GM21423 (cell line): ENCODE results near the gene RNASEH1.
"Not testable (repeated sequence)": the region's sequence is repeated elsewhere in the genome, so short reads cannot be mapped to it uniquely, and the experiment has no call there.

Source experiments
- ATAC-seq: cut with Tn5 transposase; IDR thresholded peaks from one replicate; pipeline ENCODE4 v1.9.1; 2021; ENCODE audit warnings: mild to moderate bottlenecking, moderate library complexity; ENCODE audit not compliant: unreplicated experiment

RNASEH1 gene

DNA sequence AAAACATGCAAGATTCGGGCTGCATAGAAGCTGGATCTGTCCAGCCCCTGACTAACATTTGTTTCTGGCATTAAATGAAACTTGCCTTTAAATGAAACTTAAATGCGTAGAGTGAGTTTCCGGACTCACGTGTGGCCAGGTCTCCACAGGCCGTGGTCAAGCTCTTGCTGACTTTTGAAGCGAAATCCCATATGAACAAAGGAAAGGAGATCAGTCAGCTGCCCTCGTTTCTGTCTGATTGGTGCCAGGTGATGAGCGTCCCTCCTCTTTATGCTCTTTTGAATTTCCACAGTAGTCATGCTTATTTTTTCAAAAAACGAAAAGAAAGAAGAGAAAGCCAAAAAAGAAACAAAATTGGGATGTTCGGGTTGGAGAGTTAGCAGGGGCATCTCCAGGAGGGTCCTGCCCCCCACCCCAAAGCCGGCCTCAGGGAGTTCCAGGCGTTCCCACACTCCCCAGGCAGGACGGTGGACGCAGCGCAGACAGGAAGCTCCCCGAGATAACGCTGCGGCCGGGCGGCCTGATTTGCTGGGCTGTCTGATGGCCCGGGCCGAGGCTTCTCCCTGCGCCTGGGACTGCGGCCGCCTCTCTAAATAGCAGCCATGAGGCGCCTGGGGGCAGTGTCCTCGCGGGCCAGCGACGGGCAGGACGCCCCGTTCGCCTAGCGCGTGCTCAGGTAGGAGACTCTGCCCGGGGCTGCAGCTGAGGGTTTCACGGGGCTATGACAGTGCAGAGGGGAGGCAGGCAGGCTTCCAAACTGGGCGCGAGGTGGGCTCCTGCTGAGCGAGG, 36.6 kb upstream of the RNASEH1 start, which contains the start of gene COLEC11:
COLEC11 (plus strand) TSS at position 620 of the 789 bp plus-strand sequence. CDS start 9,229 bp downstream, outside the sequence.
- ATAC-seq: no peak

DNA sequence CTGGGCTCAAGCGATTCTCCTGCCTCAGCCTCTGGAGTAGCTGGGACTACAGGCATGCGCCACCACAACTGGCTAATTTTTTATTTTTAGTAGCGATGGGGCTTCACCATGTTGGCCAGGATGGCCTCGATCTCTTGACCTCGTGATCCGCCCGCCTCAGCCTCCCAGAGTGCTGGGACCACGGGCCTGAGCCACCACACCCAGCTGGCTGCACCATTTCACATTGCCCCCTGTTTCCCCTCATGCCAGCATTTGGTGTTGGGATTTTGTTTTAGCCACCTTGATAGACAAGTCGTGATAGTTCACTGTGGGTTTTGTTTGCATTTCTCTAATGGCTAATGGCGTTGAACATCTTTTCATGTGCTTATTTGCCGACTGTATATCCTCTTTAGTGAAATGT, 31.0 kb upstream of the RNASEH1 start:
- ATAC-seq: no peak

DNA sequence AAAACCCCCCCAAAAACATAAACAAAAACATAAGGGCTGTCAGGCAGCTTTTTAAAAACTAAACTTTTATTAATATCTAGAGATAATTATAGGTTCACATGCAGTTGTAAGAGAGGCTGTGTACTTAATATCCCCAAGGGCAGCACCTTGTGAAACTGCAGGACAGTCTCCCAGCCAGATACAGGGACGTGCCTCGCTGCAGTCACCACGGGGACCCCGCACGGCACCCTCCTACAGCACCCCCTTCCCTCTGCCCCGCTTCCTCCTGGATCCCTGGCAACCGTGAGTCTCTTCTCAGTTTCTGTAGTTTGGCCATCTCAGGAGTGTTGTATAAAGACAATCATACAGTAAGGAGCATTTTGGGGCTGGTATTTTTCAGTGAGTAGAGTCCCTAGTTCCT, 30.0 kb upstream of the RNASEH1 start:
- ATAC-seq: no peak

DNA sequence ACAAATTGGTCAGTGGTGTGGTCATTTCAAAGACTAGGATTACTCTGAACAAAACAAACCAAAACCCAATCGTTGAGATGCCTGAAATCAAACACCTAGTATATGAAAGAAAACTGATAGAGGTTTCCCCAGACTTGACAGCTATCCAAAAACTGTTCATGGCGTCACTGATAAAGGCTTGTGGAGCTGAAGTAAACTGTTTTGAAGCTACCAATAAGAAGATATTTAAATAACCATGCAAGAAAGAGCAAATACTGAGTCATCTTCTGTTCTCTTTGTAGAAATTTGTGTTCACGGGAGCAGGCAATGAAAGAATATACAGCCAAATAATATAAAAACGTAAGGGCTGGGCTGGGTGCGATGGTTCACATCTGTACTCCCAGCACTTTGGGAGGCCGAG, 29.3 kb upstream of the RNASEH1 start:
- ATAC-seq: no peak

DNA sequence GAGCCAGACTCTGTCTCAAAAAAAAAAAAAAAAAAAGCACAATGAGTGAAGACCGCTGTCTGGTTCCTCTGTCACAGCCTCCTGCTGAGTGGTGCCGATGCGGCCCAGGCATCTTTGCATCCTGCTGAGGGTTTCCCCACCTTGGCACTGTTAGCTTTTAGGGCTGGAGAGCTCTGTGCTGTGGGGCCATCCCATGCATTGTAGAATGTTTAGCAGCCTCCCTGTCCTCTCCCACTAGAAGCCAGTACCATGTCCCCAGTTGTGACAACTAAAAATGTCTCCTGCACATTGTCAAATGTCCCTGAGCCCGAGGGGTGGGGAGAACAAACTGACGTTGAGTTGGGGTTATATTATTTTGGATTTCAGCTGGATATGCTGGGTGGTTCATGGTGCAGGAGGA, 28.9 kb upstream of the RNASEH1 start:
- ATAC-seq: no peak

DNA sequence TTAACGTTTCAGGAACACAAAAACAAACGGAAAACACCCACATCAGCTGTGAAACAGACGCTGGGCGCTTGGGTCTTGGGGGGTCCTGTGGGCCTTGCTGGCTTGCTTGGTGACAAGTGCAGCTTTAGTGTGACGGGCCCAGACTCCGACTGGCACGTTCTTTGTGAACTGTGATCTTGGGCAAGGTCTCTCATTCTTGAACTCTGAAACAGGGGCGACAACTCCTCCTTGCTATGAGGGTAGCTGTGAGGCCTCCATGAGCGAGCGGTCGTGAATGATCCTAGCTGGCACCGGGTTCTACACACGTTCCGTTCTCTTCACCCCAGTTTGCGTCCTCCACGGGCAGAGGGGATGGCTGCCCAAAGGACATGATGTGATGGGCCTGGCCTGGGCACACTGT, 28.1 kb upstream of the RNASEH1 start:
- ATAC-seq: no peak

DNA sequence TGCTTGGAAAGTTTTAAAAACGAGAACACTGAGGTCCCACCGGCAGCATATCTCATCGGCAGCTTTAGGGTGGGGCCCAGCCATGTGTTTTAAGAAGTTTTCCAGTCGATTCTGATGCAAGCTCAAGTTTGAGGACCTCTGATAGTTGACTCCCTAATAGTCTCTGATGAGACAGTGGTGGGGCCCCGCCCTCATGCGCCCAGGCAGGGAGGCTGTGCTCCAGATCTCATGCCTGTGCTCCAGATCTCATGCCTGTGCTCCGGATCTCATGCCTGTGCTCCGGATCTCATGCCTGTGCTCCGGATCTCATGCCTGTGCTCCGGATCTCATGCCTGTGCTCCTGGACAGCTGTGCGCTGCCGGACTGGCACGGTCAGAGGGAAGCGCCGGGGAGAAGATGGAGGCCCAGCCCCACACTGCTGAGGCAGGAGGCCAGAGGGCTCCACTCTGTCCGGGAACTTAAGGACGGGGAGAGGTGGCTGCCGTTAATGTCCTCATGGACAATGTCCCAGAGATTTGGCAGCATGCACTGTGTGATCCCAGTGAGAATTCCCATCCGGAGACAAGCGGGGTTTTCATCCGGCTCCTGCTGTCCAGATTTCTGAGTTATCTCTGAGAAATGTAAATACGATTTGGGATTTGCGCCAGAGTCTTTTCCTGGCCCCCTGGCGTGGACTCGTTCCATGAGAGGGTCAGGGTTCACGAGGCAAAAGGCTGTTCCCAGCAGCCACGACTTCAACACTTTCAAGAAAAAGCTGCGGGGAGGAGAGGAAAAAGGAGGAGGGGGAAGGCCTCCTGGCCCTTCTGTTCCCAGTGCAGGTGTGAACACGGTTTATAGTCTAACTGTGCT, 27.4 kb upstream of the RNASEH1 start:
- ATAC-seq: no peak

DNA sequence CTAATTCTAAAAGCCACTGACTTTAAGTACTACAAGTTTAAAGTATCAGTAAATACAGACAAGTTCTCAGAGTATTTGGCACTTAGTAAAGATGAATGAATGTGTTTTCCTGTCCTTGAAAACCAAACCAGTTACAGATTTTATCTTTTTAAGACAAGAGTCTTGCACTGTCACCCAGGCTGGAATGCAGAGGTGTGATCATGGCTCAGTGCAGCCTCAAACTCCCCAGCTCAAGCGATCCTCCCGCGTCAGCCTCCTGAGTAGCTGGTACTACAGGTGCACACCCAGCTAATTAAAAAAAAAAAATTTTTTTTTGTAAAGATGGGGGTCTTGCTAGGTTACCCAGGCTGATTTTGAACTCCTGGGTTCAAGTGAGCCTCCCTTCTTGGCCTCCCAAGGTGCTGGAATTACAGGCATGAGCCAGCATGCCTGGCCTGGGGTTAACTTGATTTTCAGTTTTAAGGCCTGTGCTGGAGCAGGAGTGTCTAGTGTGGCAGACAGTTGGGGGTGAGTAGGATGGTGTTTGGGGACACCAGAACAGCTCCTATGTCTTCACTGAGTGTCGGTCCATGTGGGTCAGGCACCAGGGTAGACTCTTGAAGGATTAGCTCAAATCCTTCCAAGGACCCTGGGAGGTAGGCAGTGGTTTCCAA, 26.6 kb upstream of the RNASEH1 start:
- ATAC-seq: no peak

DNA sequence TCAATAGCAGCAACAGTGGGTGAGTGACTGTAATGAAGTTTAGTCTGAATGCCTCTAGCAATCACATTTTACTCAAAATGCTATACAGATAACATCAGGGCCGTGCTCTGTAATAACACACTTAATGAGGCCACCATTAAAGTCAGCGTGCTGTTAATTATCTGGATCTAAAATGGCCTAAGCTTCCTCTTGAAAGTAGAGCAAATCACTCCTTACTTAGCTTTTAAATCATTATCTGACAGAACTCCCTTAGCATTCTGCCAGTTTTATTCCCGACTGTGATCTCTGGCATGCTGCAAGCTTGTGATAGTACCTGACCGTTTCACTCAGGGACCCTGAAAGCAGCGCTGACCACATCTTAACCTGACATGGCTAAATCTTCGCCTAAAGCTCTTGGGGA, 25.9 kb upstream of the RNASEH1 start:
- ATAC-seq: no peak

DNA sequence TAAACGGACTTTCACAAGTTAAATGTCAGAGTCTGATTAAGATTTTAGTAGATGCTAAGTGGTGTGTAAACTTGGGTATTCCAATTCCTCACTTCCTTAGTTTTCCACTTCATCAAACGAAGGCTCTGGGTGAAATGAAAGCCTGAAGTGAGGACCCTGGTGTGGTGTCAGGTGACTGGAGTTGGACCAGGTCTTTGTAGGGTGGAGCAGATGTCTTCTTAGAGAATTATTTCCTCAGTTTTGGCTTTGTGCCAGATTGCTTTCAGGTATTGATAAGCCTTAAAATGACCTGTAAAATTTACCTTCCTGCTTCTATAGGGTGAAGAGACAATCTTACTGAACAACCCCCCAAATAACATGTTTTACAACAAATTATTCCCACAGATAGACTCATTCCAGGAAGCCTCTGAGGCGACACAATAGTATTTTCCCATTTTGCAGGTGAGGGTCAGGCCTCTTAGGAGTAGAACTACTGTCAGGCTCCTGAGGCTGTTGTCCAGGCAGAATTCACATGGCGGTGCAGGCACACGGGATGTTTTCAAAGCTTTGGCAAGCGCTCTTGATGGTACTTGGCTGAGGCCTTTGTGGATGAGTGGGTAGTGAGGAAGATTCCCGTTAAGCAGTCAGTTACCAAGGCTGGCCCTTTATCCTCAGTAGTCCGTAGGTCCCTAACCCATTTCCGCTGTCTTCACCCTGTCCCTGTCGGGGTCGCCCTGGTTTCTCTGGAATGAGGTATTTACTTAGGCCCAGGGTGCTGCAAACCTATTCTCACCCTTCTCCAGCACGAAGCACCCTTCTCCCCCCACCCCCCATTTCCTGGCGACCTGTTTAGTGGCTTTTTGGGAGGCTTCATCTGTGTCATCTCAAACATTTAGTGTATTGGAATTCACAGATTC, 23.5 kb upstream of the RNASEH1 start:
- ATAC-seq: no peak

DNA sequence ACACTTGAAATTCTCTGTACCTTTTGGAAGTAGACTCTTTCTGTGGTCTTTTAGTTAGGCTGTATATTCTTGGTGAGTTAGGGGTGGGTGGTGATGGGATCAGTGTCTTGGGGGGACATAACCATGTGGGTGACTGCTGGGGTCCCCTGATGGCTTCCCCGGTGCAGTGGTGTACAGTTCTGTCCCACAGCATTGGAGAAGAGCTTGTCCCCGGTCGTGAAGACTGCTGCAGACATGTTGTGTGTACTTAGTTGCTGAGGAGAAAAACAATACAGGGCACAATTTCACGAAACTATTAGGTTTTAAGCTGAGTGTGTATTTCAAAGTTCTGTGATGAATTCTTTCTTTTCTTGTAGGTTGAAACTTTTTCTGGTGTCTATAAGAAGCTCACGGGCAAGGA, 22.3 kb upstream of the RNASEH1 start:
- no peak for ATAC-seq

DNA sequence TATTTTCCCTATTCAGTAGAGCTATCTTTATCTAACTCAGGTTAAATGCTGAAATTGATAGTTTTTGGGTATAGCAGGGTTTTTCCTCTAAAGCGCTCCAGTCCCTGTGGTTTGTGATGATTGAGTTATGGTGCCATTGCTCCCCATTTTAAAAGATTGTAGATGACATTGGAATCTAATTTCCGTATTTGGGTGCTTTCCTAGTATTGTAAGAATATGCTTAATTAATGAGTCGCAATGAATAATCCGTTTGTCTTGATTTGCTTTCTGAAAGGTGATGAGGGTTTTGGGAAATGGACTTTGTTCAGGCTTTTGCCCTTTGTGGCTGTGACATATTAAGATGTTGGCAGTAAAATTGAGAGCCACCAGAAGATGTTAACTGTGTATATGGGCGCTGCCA, 20.9 kb upstream of the RNASEH1 start:
- ATAC-seq: no peak

DNA sequence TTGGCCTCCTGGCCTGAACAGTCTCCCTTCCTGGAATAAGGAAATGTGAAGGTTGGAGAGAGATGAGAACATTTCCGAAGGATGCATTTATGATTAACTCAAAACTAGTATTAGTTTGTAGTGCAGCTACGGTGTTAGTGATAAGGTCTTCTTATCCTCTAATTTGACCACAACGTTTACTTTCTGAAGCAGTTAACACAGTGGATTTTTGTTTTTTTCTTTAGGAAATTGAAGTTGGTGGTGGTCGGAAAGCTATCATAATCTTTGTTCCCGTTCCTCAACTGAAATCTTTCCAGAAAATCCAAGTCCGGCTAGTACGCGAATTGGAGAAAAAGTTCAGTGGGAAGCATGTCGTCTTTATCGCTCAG, 18.1 kb upstream of the RNASEH1 start:
- not testable (repeated sequence) for ATAC-seq

DNA sequence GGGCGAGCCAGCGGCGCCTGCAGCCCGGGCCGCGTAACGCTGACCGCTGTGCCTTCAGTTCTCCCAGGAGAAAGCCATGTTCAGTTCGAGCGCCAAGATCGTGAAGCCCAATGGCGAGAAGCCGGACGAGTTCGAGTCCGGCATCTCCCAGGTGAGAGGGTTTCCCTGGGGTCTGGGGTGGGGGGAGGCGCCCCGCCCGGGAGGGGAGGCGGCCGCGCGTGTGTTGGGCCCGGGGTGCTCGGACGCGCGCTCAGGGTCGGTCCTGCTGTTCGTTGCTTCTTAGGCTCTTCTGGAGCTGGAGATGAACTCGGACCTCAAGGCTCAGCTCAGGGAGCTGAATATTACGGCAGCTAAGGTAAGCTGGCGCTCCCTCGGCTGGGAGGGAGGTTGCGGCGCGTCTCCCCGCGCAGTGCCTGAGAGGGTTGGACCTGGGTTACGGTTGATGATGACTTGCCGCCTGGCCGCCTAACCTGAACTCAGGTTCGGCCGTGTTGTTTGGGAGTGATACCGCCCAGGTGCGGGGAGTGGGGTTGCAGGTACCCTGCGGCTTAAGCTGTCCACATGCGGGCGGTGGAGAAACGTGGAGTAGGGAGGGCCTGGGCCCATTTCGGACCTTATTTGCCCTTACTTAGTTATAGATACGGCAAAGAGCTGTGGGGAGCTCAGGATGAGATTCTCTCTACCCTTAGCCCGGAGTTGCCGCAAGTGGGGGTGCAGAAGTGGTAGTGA, 17.6 kb upstream of the RNASEH1 start:
- peak; percentile 22 for ATAC-seq

DNA sequence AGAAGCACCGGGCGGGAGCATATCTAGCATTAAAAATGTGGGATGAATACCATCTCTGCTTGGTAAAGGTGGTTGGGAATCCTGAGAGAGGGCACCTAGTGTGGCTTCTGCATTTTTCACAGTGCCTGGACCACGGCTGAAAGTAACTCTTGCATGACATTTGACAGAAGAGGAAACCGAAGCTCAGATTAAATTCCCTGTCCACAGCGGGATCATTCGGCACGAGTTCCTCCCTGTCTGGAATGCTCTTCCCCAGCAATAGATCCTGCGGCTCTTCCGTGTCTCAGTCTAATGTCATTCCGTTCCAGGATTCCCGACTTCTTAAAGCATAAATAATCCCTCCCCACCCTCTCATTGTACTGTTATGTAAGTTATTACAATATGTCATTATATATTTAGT, 16.0 kb upstream of the RNASEH1 start:
- ATAC-seq: no peak

DNA sequence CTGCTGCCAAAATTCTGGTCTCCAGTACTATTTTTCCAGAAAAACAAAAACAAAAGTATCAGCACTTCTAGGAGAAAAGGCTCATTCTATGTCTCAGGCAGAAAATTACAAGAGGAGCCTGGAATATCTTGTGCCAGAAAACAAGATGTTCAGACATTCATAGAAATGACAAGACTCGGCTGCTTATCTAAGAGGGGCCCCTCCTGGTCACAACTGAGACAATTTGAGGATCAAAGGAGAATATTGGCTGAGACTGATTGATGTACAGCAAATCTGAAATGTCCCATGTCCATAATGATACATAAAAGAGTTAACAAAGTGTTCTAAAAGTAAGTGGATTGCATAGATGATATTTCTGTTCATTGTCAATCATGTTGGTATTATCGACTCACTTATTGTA, 14.5 kb upstream of the RNASEH1 start:
- ATAC-seq: no peak

DNA sequence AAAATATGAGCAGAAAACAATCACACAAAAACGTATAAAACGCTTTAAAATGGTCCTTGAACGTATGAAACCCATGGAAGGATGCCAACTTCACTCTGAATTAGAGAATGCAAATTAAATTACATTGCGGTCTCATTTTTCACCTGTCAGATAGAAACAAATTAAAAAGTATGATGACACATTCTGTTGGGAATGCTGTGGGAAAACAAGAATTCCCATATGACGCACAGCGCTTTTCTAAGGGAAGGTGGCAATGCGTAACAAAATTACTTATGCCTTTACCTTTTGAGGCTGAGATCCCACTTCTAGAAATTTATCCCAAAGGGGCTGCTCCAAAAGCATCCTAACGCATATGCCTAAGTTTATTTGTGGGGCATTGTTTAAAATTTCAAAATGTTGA, 13.2 kb upstream of the RNASEH1 start:
- no peak for ATAC-seq

DNA sequence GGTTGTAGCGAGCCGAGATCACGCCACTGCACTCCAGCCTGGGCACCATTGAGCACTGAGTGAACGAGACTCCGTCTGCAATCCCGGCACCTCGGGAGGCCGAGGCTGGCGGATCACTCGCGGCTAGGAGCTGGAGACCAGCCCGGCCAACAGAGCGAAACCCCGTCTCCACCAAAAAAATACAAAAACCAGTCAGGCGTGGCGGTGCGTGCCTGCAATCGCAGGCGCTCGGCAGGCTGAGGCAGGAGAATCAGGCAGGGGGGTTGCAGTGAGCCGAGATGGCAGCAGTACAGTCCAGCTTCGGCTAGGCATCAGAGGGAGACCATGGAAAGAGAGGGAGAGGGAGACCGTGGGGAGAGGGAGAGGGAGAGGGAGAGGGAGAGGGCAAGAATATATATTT, 11.5 kb upstream of the RNASEH1 start:
- ATAC-seq: not testable (repeated sequence)

DNA sequence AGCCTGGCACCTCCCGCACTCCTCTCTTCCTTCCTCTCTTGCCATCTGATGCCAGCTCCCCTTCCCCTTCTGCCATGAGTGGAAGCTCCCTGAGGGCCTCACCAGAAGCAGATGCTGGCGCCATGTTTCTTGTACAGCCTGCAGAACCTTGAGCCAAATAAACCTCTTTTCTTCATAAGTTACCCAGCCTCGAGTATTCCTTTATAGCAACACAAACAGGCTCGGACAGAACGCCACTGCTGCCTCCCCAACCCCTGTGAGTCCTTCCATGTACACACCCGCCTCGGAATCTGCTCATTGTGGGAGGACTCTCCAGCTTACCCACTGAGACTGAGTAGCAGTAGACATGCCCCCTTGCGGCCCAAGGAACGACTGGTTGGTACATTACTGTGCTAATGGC, 8.7 kb upstream of the RNASEH1 start:
- no peak for ATAC-seq

DNA sequence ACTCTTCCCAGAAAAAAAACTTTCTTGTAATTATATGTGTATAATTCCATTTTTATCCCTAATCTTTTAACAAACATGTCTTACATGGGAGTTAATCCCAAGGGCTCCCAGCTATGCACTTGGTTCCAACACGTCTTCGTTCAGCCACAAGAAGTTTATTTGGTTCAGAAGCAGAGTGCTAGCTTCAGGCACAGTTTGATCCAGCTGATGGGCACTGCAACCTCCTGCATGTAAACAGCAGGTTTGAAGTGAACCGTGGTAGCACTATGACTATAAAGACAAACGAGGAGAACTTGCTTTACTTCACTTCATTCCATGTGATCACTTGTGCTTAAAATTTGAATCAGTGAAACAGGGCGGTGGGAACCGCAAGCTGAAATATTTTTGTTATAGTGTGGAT, 7.0 kb upstream of the RNASEH1 start:
- ATAC-seq: no peak
